Stimulated activated naive CD4-positive, alpha-beta T cell treated with Interleukin-2 at 50 U/mL for 16 hours (primary cell): Measurements from ENCODE around the gene RAB20.
"Not testable (repeated sequence)": the region's sequence is repeated elsewhere in the genome, so short reads cannot be mapped to it uniquely, and the experiment has no call there.

ENCODE experiments used
- DNase-seq: peaks from one replicate; lab custom pipeline; 2025; lab: John Stamatoyannopoulos, UW

RAB20 gene

GRCh38 chr13:110554946-110555345, 6.6 kb downstream of the RAB20 start:
- DNase-seq = no peak

GRCh38 chr13:110554227-110554836, 7.2 kb downstream of the RAB20 start:
- DNase-seq = no peak

- DNase-seq = no peak
These were observed 8.1 kb downstream of the RAB20 start for GRCh38 chr13:110553417-110553816.

- no peak for DNase-seq
These were observed 8.8 kb downstream of the RAB20 start for GRCh38 chr13:110552767-110553166.

GRCh38 chr13:110551284-110551683, 10.2 kb downstream of the RAB20 start:
- DNase-seq = no peak

GRCh38 chr13:110549795-110550160, 11.7 kb downstream of the RAB20 start:
- no peak for DNase-seq

- no peak for DNase-seq
These were observed 12.4 kb downstream of the RAB20 start for GRCh38 chr13:110548891-110549794.

GRCh38 chr13:110546926-110547325, 14.6 kb downstream of the RAB20 start:
- DNase-seq = no peak

- no peak for DNase-seq
These were observed 15.1 kb downstream of the RAB20 start for GRCh38 chr13:110546378-110546777.

GRCh38 chr13:110542169-110542796, 19.2 kb downstream of the RAB20 start:
- no peak for DNase-seq

GRCh38 chr13:110541526-110541920, 20.0 kb downstream of the RAB20 start:
- DNase-seq = no peak

GRCh38 chr13:110540871-110541525, 20.5 kb downstream of the RAB20 start:
- DNase-seq = no peak

- DNase-seq = no peak
These were observed 21.6 kb downstream of the RAB20 start for GRCh38 chr13:110539894-110540293.

GRCh38 chr13:110538632-110539031, 22.9 kb downstream of the RAB20 start:
- no peak for DNase-seq

- DNase-seq = no peak
These were observed 25.4 kb downstream of the RAB20 start for GRCh38 chr13:110536006-110536693.

GRCh38 chr13:110535526-110535925, 26.0 kb downstream of the RAB20 start:
- no peak for DNase-seq

GRCh38 chr13:110533771-110534670, 27.5 kb downstream of the RAB20 start:
- DNase-seq = no peak

- DNase-seq = not testable (repeated sequence)
These were observed 29.3 kb downstream of the RAB20 start for GRCh38 chr13:110532258-110532657.

GRCh38 chr13:110531671-110532083, 29.8 kb downstream of the RAB20 start:
- no peak for DNase-seq

- no peak for DNase-seq
These were observed 30.4 kb downstream of the RAB20 start for GRCh38 chr13:110531100-110531499.
